ENCODE results near the gene TECR.
"Not testable (repeated sequence)": the region's sequence is repeated elsewhere in the genome, so short reads cannot be mapped to it uniquely, and the experiment has no call there.

GRCh38 chr19:14541979-14542378 lies 12.6 kb downstream of the TECR start:
- not testable (repeated sequence) for TF ChIP-seq EZH2 (IDR thresholded peaks at IDR 0.05; ENCODE audit: insufficient read depth, poor library complexity, severe bottlenecking); EZH2phosphoT487 (IDR thresholded peaks at IDR 0.05; ENCODE audit: insufficient read depth, low read depth)

Data from GM23248 (cell line).